Fibroblast of peridontal ligament (primary cell): ENCODE data around the gene PXDN.
"Not testable (repeated sequence)": the region's sequence is repeated elsewhere in the genome, so short reads cannot be mapped to it uniquely, and the experiment has no call there.

Experiments used
- DNase-seq: peaks from one replicate; pipeline ENCODE4 v3.0.0-alpha.2; 2010; ENCODE audit errors: extremely low read depth

Gene PXDN

GRCh38 chr2:1631292-1632001 lies 112.9 kb downstream of the PXDN start:
- DNase-seq: no peak

- DNase-seq: peak; percentile 83
These were observed 115.4 kb downstream of the PXDN start for GRCh38 chr2:1628893-1629292.

GRCh38 chr2:1627628-1628381 lies 116.5 kb downstream of the PXDN start:
- DNase-seq: no peak

GRCh38 chr2:1626271-1626681 lies 118.0 kb downstream of the PXDN start:
- no peak for DNase-seq

- peak; percentile 82 for DNase-seq
These were observed 118.9 kb downstream of the PXDN start for GRCh38 chr2:1625281-1626001.

GRCh38 chr2:1623906-1624445 lies 120.3 kb downstream of the PXDN start:
- no peak for DNase-seq

- DNase-seq: no peak
These were observed 121.7 kb downstream of the PXDN start for GRCh38 chr2:1622521-1623200.

GRCh38 chr2:1621976-1622375 lies 122.3 kb downstream of the PXDN start:
- DNase-seq: not testable (repeated sequence)

- DNase-seq: no peak
These were observed 122.8 kb downstream of the PXDN start for GRCh38 chr2:1621501-1621900.

- no peak for DNase-seq
These were observed 123.3 kb downstream of the PXDN start for GRCh38 chr2:1621041-1621440.

GRCh38 chr2:1620081-1620480 lies 124.2 kb downstream of the PXDN start:
- DNase-seq: no peak

GRCh38 chr2:1619556-1619955 lies 124.8 kb downstream of the PXDN start:
- DNase-seq: no peak

GRCh38 chr2:1618974-1619373 lies 125.3 kb downstream of the PXDN start:
- DNase-seq: no peak

- no peak for DNase-seq
These were observed 125.9 kb downstream of the PXDN start for GRCh38 chr2:1618191-1618961.

- no peak for DNase-seq
These were observed 126.8 kb downstream of the PXDN start for GRCh38 chr2:1617425-1618021.

GRCh38 chr2:1614564-1614963 lies 129.8 kb downstream of the PXDN start:
- no peak for DNase-seq

- DNase-seq: peak; percentile 69
These were observed 130.5 kb downstream of the PXDN start for GRCh38 chr2:1613731-1614354.

GRCh38 chr2:1613078-1613445 lies 131.3 kb downstream of the PXDN start:
- no peak for DNase-seq

- no peak for DNase-seq
These were observed 131.8 kb downstream of the PXDN start for GRCh38 chr2:1612391-1613077.

- DNase-seq: no peak
These were observed 132.4 kb downstream of the PXDN start for GRCh38 chr2:1611886-1612285.
